Sciatic nerve (tissue), 2 donors: ENCODE results near the gene RANBP17. TPM values are rescaled to one million over a fixed set of nuclear protein-coding genes. Genes with fewer than 3 reads are reported as not detected.
"Not testable (repeated sequence)": the region's sequence is repeated elsewhere in the genome, so short reads cannot be mapped to it uniquely, and the experiment has no call there.

Experiments
- ATAC-seq: fragments of 200-7000 bp; cut with Tn5 transposase; one replicate; pipeline ENCODE4 v1.9.1; 2020; ENCODE audit warnings: mild to moderate bottlenecking, moderate library complexity
- DNase-seq: peaks from one replicate; pipeline ENCODE4 v3.0.0-alpha.2; 2020; ENCODE audit warnings: low spot score
- intact Hi-C: fragments of 100-400 bp; cut with DNase I; formaldehyde crosslinking; loops from one replicate; pipeline ENCODE4 v1.14.2; 2022
- total RNA-seq: library from RNA; stranded (reverse); fragmentation: NEBNext Ultra II Directional; extraction: Animal tissue kit (Norgen Biotek cat#: 25700); gene quantifications from one replicate; pipeline ENCODE4 v1.2.1, GENCODE V29; 2021
- donor health status: DM: no; HTN: no; CAD: no.
- donor health status: DM: no; HTN: no; CAD: no.

Gene RANBP17
- total RNA-seq, 1 donor from 2014 or later, result 14.8 TPM

- DNase-seq, result no peak
- ATAC-seq, result no peak
- intact Hi-C loops, result no loop called here
Measured at GRCh38 chr5:170923910-170924620, 62.2 kb downstream of the RANBP17 start.

DNA sequence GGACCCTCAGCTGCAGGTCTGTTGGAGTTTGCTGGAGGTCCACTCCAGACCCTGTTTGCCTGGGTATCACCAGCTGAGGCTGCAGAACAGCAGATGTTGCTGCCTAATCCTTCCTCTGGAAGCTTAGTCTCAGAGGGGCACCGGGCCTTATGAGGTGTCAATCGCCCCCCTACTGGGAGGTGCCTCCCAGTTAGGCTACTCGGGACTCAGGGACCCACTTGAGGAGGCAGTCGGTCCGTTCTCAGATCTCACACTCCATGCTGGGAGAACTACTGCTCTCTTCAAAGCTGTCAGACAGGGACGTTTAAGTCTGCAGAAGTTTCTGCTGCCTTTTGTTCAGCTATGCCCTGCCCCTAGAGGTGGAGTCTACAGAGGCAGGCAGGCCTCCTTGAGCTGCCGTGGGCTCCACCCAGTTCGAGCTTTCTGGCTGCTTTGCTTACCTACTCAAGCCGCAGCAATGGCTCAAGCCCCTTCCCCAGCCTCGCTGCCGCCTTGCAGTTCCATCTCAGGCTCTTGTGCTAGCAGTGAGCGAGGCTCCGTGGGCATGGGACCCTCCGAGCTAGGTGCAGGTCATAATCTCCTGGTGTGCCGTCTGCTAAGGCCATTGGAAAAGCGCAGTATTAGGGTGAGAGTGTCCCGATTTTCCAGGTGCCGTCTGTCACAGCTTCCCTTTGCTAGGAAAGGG lies 73.9 kb downstream of the RANBP17 start:
- DNase-seq, ATAC-seq, intact Hi-C loops: not testable (repeated sequence)

- ATAC-seq (no peak), DNase-seq (no peak)
- intact Hi-C loops, result no loop called here
Measured at GRCh38 chr5:170937072-170937471, 75.3 kb downstream of the RANBP17 start.

DNA sequence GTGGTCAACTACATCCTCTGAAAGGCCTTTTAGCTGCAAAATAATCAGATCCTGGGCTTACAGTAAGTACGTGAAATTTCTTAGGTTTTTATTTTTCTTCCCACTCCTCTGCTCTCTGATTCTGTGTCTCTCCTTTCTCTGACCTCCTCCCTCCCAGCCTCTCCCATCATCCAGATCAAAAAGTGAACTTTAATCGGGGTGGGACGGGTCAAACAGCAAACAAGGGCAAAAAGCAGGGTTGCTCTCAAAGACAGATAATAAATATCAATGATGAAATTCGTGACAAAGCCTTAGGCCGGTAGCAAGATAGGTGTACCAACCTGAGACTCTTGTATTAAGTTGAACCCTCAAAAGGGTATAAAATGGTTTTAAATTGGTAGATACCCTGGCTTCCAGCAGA lies 76.1 kb downstream of the RANBP17 start:
- DNase-seq (no peak), ATAC-seq (no peak)
- intact Hi-C loops, result no loop called here

GRCh38 chr5:170939178-170939577 lies 77.4 kb downstream of the RANBP17 start:
- no peak for ATAC-seq
- no peak for DNase-seq
- intact Hi-C loops, result no loop called here

DNA sequence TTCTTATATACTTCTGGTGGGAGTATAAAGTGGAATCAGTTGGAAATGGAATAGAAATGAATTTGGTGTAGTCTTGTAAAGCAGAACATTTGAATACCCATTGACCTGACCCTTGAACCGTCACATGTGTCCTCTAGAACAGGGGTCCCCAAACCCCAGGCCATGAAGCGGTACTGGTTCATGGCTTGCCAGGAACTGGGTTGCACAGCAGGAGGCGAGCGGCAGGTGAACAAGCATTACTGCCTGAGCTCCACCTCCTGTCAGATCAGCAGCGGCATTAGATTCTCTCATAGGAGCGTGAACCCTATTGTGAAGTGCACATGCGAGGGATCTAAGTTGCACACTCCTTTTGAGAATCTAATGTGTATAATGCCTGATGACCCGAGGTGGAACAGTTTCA lies 80.0 kb downstream of the RANBP17 start:
- no peak for ATAC-seq
- DNase-seq, result no peak
- intact Hi-C loops, result no loop called here

DNA sequence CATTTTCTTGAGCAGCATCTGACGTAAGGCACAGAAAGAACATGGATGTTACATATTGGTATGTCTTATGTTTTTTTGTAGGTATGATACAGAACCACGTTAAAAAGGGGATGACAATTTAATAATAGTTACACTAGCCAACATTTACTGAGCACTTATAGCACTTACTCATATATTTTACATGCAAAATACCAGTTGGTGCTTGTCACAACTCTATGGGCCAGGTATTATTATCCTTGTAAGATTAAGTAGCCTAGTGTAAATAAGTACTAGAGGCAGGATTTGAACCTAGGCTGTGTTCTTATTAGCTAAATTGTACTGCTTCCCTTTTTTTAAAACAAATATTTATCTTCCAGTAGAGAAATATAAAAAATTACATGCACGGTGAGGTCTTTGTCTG lies 83.5 kb downstream of the RANBP17 start:
- intact Hi-C loops, result no loop called here
- no peak for ATAC-seq

DNA sequence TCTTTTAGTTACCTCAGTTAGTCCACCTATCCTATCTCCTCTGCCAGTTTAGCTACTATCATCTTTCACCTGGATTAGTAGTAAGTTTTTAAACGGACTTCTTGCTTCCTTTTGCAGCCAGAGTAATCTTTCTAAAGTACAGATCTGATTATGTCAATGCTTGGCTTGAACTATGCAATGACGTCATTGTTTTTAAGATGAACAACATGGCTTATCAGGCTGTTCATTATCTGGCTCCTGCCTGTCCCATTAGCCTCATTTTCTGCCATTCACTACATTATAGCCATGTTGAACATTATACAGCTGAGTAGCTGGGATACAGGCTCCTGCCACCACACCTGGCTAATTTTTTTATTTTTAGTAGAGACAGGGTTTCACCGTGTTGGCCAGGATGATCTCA lies 98.7 kb downstream of the RANBP17 start:
- ATAC-seq, result no peak
- DNase-seq, result no peak
- intact Hi-C loops, result no loop called here

More for the DNA sequence above, 83.5 kb downstream of the RANBP17 start:
- DNase-seq, result no peak

- no peak for ATAC-seq
- intact Hi-C loops, result no loop called here
- no peak for DNase-seq
Measured at GRCh38 chr5:170963521-170963920, 101.7 kb downstream of the RANBP17 start.

- intact Hi-C loops, result no loop called here
- DNase-seq, result no peak
- no peak for ATAC-seq
Measured at GRCh38 chr5:170974461-170974860, 112.6 kb downstream of the RANBP17 start.

- intact Hi-C loops, DNase-seq, ATAC-seq: not testable (repeated sequence)
Measured at GRCh38 chr5:170980261-170980660, 118.4 kb downstream of the RANBP17 start.

DNA sequence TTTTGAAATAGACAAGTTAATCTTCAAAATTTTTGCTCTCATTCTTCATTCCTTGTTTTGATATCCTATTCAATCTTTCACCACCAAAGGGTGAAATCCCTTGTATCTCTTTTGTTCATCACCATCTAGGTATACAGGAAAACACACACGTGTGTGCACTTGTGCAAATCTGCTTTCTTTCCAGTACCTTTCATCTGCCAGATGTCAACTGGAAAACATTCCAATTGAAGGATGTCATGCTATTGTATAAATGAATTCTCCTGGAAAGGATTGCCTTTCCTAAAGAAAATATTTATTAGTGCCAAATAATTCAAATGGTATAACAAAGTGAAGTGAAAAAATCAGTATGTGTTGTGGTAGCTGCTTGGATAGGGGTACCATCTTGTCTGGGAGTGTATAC lies 123.7 kb downstream of the RANBP17 start:
- intact Hi-C loops, result no loop called here
- DNase-seq (no peak), ATAC-seq (no peak)

DNA sequence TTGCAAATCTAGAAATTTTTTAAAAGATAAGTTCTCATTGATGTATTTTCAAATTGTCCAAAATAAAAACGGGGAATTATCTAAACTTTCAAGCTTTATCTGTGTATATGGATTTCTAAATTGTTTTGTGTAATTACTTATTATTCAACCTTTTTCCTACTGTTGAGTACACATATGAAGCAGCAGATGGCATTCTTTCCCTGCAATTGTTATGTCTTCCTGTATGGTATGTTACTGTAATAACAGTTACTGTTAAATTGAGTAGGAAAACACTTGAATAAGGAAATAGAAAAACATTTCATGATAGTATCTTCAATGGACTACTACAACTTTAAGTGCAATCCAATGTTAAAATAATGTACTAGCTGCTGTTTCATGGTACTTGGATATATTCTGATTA lies 124.8 kb downstream of the RANBP17 start:
- ATAC-seq (no peak), DNase-seq (no peak)
- intact Hi-C loops, result no loop called here

DNA sequence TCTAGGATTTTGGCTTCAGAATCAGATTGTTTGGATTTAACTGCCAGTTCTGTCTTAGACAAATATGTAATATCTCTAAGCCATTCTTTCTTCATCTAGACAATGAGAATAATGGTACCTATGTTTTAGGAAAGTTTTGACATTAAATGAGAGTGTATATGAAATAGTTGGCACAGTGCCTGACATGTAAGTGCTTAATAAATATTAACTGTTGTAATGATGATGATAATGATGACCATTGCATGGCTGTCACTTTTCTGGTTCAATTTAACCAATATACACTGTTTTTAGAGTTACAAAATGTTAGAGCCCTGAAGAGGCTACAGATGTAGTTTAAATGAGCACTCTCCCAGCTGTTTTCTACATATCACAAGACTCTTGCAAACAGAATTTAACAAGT lies 131.7 kb downstream of the RANBP17 start:
- DNase-seq (no peak), ATAC-seq (no peak)
- intact Hi-C loops, result no loop called here

- DNase-seq (no peak), ATAC-seq (no peak)
- intact Hi-C loops, result no loop called here
Measured at GRCh38 chr5:171010086-171010485, 148.3 kb downstream of the RANBP17 start.

DNA sequence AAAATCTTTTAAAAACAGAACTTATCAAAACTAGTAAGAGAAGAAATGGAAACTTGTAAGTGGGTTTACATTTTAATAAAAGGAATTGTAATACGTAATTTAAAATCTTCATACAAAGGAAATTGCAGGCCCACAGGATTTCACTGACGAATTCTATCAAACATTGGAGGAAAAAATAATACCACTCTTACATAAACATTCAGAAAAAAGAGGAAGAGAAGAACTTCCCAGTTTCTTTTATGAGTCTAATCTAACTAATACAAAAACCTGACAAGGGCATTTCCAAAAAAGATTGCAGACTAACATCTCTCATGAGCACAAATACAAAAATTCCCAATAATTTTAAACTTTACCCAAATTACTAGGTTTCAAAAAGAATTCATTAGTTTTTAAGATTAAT lies 149.0 kb downstream of the RANBP17 start:
- DNase-seq (no peak), ATAC-seq (no peak)
- intact Hi-C loops, result no loop called here

- intact Hi-C loops, result no loop called here
- DNase-seq (no peak), ATAC-seq (no peak)
Measured at GRCh38 chr5:171023508-171023907, 161.7 kb downstream of the RANBP17 start.

DNA sequence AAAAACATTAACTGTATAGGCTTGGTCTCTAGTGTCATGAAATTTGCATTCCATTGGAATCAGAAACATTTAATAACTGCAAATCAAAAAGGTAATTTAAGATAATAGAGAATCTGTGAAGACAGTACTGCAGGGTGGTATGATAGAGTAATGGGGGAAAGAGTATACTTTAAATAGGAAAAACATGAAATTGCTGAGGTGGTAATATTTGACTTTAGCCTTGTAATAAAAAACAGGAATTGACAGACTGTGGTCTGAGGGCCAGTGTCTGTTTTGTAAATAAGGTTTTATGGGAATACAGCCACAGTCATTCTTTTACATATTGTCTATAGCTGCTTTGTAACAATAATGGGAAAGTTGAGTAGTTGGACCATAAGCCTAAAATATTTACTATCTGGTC lies 162.3 kb downstream of the RANBP17 start:
- intact Hi-C loops, result no loop called here
- ATAC-seq (no peak), DNase-seq (no peak)

GRCh38 chr5:171029401-171029800 lies 167.6 kb downstream of the RANBP17 start:
- no peak for ATAC-seq
- intact Hi-C loops, result no loop called here
- DNase-seq, result no peak

GRCh38 chr5:171031977-171032376 lies 170.2 kb downstream of the RANBP17 start:
- DNase-seq (no peak), ATAC-seq (no peak)
- intact Hi-C loops, result no loop called here
